Breast epithelium (tissue), 3 donors: ENCODE data around the gene KRTAP4-7.
"Not testable (repeated sequence)": the region's sequence is repeated elsewhere in the genome, so short reads cannot be mapped to it uniquely, and the experiment has no call there.

Source experiments
- POLR2A ChIP-seq: fragments of 450-650 bp; IDR thresholded peaks from one replicate; pipeline ENCODE4 v1.6.1; 2016; ENCODE audit warnings: antibody characterized with exemption, mild to moderate bottlenecking, moderate library complexity
- POLR2AphosphoS5 ChIP-seq, 3 donors: sonication (generic); formaldehyde crosslinking; IDR thresholded peaks; one replicate each; pipeline ENCODE4 v1.6.1; 2017; ENCODE audit warnings: antibody characterized with exemption in 3 of 3
- TF ChIP-seq, protein P1 (sequence below), 3 donors: fragments of 450-650 bp; IDR thresholded peaks; one replicate each; pipeline ENCODE4 v1.5.1; 2016 to 2017; ENCODE audit warnings: antibody characterized with exemption in 3 of 3, mild to moderate bottlenecking in 3 of 3, moderate library complexity in 3 of 3

DNA sequence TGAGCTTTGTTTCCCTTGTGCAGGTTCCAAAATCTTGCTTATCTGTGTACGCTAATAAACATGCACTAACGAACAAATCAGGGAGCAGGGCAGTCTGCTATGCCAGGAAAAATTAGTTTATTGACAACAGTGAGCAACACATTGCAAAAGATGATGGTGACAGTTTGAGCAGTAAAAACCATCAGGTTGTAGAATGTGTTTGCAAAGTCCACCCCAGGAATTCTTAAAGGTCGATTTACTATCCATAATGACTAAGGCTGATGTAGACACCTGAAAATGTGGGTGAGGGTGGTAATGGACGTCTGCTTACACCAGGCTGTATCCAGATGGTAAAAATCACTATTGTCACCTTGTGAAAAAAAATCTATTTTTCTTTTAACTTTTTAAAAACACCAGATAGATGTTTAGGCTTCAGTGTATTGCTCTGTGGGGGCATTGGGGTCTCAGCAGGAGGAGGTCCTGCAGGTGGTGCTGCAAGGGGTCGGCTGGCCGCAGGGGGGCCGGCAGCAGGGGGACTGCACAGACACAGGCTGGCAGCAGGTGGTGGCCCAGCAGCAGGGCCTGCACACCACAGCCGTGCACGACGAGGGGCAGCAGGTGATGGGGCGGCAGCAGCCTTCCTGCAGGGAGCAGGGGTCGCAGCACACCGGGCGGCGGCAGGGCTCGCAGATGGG is 18.8 kb upstream of the KRTAP4-7 start:
- TF ChIP-seq, protein P1, sequence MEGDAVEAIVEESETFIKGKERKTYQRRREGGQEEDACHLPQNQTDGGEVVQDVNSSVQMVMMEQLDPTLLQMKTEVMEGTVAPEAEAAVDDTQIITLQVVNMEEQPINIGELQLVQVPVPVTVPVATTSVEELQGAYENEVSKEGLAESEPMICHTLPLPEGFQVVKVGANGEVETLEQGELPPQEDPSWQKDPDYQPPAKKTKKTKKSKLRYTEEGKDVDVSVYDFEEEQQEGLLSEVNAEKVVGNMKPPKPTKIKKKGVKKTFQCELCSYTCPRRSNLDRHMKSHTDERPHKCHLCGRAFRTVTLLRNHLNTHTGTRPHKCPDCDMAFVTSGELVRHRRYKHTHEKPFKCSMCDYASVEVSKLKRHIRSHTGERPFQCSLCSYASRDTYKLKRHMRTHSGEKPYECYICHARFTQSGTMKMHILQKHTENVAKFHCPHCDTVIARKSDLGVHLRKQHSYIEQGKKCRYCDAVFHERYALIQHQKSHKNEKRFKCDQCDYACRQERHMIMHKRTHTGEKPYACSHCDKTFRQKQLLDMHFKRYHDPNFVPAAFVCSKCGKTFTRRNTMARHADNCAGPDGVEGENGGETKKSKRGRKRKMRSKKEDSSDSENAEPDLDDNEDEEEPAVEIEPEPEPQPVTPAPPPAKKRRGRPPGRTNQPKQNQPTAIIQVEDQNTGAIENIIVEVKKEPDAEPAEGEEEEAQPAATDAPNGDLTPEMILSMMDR (IDR thresholded peaks at IDR 0.05): not testable (repeated sequence)
- not testable (repeated sequence) for TF ChIP-seq POLR2AphosphoS5 (IDR thresholded peaks at IDR 0.05); POLR2A
